Testis (tissue), 3 donors: ENCODE measurements around the gene CEACAM16. TPM values are rescaled to one million over a fixed set of nuclear protein-coding genes. Genes with fewer than 3 reads are reported as not detected.

ENCODE experiments used
- DNase-seq: peaks from one replicate; pipeline ENCODE4 v3.0.0-alpha.2; 2019
- H3K27ac ChIP-seq, 2 donors: fragments of 200-600 bp; sonication (generic); one replicate each; pipeline ENCODE4 v1.5.1; 2019
- H3K27me3 ChIP-seq: fragments of 200-600 bp; sonication (generic); one replicate; pipeline ENCODE4 v1.5.1; 2019
- H3K36me3 ChIP-seq: fragments of 200-600 bp; sonication (generic); one replicate; pipeline ENCODE4 v1.5.1; 2017; ENCODE audit warnings: low read depth; ENCODE audit errors: missing control alignments
- H3K4me1 ChIP-seq: fragments of 200-600 bp; sonication (generic); one replicate; pipeline ENCODE4 v1.5.1; 2019
- H3K4me3 ChIP-seq, 2 donors: fragments of 200-600 bp; sonication (generic); one replicate each; pipeline ENCODE4 v1.5.1; 2017 to 2019
- H3K9me3 ChIP-seq: fragments of 200-600 bp; sonication (generic); one replicate; pipeline ENCODE4 v1.5.1; 2017
- CTCF ChIP-seq, 3 experiments: fragments of 450-650 bp in 2 of 3; fragments of 200-600 bp in 1 of 3; sonication (generic) in 1 of 3; IDR thresholded peaks; one replicate each; pipeline ENCODE4 v1.5.1; 2016 to 2019; ENCODE audit warnings: antibody characterized with exemption in 3 of 3, mild to moderate bottlenecking in 2 of 3, moderate library complexity in 1 of 3
- POLR2A ChIP-seq: fragments of 450-650 bp; IDR thresholded peaks from one replicate; pipeline ENCODE4 v1.6.1; 2017; ENCODE audit warnings: antibody characterized with exemption, mild to moderate bottlenecking, moderate library complexity
- WGBS, 2 donors: methylation state at CpG; one replicate each; pipeline ENCODE4 v1.1.5; 2018; 5-methylcytosine and 5-hydroxymethylcytosine counted together
- intact Hi-C: fragments of 100-400 bp; cut with DNase I; formaldehyde crosslinking; loops from one replicate; pipeline ENCODE4 v1.15.1; 2023; ENCODE audit warnings: low total_unique reads
- polyA plus RNA-seq: library from polyadenylated mRNA; stranded (reverse); fragments of 350-450 nt; fragmentation: Illumina TruSeq; extraction: RNeasy Lipid Tissue Mini Kit (QIAGEN cat#74804); gene quantifications from one replicate; pipeline ENCODE4 v1.2.3, GENCODE V29; 2014; ENCODE audit warnings: low read depth, low replicate concordance; ENCODE audit not compliant: insufficient read depth
- total RNA-seq, 2 donors: library from RNA; depleted of rRNA; stranded (reverse); fragments of >200 nt; gene quantifications; one replicate each; pipeline ENCODE4 v1.2.3, GENCODE V29; 2016

The CEACAM16 gene
- total and polyA plus RNA-seq, 3 donors from 2014 or later: 0.50 TPM; not detected in 2

GRCh38 chr19:44742330-44743061, 43.5 kb downstream of the CEACAM16 start:
- 71 to 75% methylated on average over 19 to 20 of the region's 20 CpGs for WGBS, 2 donors
- no peak for TF ChIP-seq POLR2A
- no peak for TF ChIP-seq CTCF (IDR thresholded peaks at IDR 0.05)
- peak overlapping the region; percentile 77 to 86 for H3K27ac ChIP-seq
- H3K4me1 ChIP-seq: peaks cover 47% of the 10 kb centered on the region
- no peak overlapping the region for H3K4me3 ChIP-seq
- no peaks in the 10 kb centered on the region for H3K27me3 ChIP-seq
- no peak for DNase-seq
- H3K36me3 ChIP-seq: no peaks in the 10 kb centered on the region
- H3K9me3 ChIP-seq: no peaks in the 10 kb centered on the region
- intact Hi-C loops: no loop called here

- no peaks in the 10 kb centered on the region for H3K36me3 ChIP-seq
- WGBS, 2 donors: 55 to 67% methylated on average over 3 of the region's 3 CpGs
- peak overlapping the region; percentile 70 to 87 for H3K27ac ChIP-seq
- intact Hi-C loops: no loop called here
- H3K27me3 ChIP-seq: no peaks in the 10 kb centered on the region
- peak; percentile 43 for DNase-seq
- no peaks in the 10 kb centered on the region for H3K9me3 ChIP-seq
- H3K4me3 ChIP-seq: no peak overlapping the region
- peaks cover 59% of the 10 kb centered on the region for H3K4me1 ChIP-seq
- no peak for TF ChIP-seq POLR2A
- TF ChIP-seq CTCF (IDR thresholded peaks at IDR 0.05): no peak
Measured at GRCh38 chr19:44744871-44745332, 46.0 kb downstream of the CEACAM16 start.

DNA sequence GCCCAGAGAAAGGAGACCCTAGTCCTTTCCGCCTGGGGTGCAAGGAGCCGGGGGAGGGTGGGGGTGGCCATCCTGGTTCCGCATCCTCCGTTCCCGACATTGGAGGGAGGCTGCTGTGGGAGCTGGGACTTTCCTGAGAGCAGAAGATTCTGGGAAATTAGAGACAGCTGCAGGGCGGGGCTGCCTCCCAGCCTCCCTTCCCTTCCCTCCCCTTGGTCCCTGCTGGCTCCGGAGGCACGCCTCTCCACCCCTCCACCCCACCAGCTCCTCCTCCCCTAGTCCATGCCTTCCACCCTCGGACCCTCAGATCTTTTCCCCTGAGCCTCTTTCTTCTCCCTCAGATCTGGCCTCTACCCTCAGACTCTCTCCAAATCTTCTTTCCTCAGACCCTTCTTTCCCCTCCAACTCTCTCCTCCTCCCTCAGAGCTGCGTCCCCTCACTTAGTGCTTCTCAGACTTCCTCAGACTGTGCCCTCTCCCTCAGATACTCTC, 46.4 kb downstream of the CEACAM16 start:
- Histone ChIP-seq H3K36me3 (no peaks in the 10 kb centered on the region), H3K9me3 (no peaks in the 10 kb centered on the region), H3K4me3 (no peak overlapping the region), H3K27ac (peak overlapping the region; percentile 70 to 87), H3K27me3 (no peaks in the 10 kb centered on the region), H3K4me1 (peaks cover 60% of the 10 kb centered on the region)
- intact Hi-C loops: no loop called here
- 36 to 43% methylated on average over 9 to 10 of the region's 10 CpGs for WGBS, 2 donors
- peak; percentile 82 for DNase-seq
- no peak for TF ChIP-seq CTCF (IDR thresholded peaks at IDR 0.05)
- no peak for TF ChIP-seq POLR2A

DNA sequence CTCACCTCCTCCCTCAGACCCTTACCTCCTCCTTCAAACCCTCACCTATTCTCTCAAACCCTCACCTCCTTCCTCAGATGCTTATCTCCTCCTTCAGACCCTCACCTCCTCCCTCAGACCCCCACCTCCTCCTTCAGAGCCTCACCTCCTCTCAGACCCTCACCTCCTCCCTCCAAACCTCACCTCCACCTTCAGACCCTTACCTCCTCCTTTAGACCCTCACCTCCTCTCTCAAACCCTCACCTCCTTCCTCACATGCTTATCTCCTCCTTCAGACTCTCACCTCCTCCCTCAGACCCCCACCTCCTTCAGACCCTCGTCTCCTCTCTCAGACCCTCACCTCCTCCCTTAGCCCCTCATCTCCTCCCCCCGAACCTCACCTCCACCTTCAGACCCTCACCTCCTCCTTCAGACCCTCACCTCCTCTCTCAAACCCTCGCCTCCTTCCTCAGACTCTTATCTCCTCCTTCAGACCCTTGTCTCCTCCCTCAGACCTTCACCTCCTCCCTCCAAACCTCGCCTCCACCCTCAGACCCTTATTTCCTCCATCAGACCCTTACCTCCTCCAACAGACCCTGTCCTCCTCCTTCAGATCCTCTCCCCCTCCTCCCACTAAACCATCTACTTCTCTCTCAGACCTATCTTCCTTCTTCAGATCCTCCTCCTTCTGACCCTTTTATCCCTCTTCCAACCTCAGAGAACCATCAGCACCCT, 47.1 kb downstream of the CEACAM16 start:
- intact Hi-C loops: no loop called here
- H3K4me1 ChIP-seq: peaks cover 62% of the 10 kb centered on the region
- H3K4me3 ChIP-seq: no peak overlapping the region
- H3K27ac ChIP-seq: peak overlapping the region; percentile 70 to 87
- WGBS, 2 donors: 78 to 80% methylated on average over 4 of the region's 4 CpGs
- TF ChIP-seq POLR2A (no peak), CTCF (IDR thresholded peaks at IDR 0.05) (no peak)
- H3K9me3 ChIP-seq: no peaks in the 10 kb centered on the region
- DNase-seq: no peak
- no peaks in the 10 kb centered on the region for H3K27me3 ChIP-seq
- no peaks in the 10 kb centered on the region for H3K36me3 ChIP-seq
